ENCODE measurements around the gene MACROH2A1. TPM values are rescaled to one million over a fixed set of nuclear protein-coding genes. Genes with fewer than 3 reads are reported as not detected.

The MACROH2A1 gene
- polyA plus RNA-seq, 3 donors from 2014 or later, result 162 to 195 (median 168) TPM

DNA sequence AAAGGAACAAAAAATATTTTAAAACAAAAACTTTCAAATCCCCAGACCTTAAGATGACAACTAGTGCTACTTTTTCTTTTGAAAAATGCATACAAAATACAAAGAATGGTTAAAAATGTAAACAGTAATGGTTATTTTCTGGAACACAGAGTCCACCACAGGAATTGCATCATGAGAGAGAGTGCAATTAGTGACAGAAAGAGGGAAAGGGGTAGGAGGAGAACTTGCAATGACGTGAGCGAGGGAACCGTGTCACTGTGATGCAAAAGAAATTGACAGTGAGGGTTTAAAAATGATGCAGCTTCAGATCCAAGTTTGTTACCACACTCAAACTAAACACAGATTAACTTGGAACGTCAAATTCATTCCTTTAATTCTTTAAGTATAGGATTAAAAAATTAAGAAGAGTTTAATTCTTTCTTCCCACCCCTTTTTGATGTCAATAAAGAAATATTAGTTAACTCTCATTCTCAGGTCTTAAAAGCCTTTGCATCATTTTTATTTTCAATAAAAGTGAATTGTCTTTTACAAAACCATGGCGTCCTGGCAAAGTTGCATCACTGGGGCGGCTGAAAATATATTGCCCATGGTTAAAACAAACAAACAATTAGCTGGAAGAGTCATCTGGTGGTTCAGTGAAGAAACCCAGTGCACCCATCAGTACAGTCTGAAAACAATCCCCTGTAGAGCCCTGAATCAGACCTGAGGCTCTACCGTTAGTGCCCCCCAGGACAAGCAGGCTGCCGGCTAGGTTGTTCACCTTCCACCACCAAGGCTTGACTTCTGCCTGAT is 39.5 kb downstream of the MACROH2A1 start:
- no peaks in the 10 kb centered on the region for H3K27me3 Mint-ChIP-seq (ENCODE audit: low read depth in 3 of 3)
- no peak for DNase-seq
- H3K4me1 Mint-ChIP-seq, result peaks cover 22 to 63% of the 10 kb centered on the region in 2 donors
- no peaks in the 10 kb centered on the region for H3K9me3 Mint-ChIP-seq
- H3K36me3 Mint-ChIP-seq, result peaks cover 8 to 30% (median 10%) of the 10 kb centered on the region in 3 donors
- no peak overlapping the region for H3K4me3 Mint-ChIP-seq
- peak overlapping the region in 1 of 6 donors; percentile 59 for H3K27ac Mint-ChIP-seq

DNA sequence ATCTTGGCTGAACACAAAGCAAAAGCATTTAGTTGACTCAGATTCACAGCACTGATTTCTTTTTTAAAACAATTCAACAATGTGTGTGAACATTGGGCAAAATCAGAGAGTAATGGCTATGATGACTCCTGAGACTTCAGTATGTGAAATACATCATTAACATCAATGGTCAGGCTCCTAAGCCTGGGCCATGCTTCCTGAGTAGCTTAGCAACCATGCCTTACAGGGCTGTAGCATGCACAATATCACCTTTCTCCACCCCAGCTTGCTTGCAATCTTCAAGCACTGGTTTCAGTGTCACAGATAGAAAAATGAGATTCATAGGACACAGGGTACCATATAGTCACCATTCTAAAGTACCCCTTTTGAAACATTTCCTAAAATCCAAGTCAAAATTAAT is 41.3 kb downstream of the MACROH2A1 start:
- Mint-ChIP-seq H3K27me3 (ENCODE audit: low read depth in 3 of 3) (no peaks in the 10 kb centered on the region), H3K9me3 (no peaks in the 10 kb centered on the region), H3K4me3 (no peak overlapping the region), H3K27ac (no peak overlapping the region), H3K4me1 (peaks cover 16 to 52% of the 10 kb centered on the region in 2 donors), H3K36me3 (peaks cover 0 to 22% (median 6%) of the 10 kb centered on the region in 3 donors)
- no peak for DNase-seq

DNA sequence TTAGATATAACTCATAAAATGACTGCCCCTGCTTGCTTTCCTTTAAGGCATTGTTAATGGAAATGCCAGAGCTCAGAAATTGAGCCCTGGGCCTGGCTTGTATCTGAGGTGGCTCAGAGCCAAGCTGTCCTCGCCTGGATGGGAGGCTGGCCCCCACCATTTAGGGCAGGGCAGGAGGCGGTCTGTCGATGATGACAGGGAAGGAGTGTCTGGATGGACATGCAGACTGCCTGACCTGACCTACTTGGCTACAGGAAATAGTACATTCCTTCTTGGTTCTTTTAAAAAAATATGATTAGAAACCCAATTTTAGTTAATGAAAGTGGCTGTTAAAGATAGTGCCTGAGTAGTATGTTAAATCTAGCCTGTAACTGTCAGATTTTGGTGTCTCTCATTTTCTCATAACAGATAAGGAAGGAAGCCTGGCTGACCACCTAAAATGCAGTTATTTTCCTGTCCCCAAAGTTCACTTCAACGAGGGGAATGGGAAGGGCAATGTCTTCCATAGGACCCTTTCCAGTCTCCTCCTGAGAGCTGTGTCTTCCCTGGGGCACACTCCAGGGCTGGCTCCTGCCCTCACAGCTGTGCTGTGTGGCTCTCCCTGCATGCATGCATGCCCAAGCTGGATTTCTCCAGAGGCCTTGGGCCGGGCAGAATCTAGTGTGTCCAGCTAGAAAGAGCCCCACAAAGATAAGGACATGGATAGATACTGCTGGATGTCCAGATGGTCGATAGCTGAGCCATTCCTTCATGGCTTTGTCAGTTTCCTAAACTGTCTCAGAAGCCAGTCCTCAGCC is 42.3 kb downstream of the MACROH2A1 start:
- Mint-ChIP-seq H3K9me3 (no peaks in the 10 kb centered on the region), H3K36me3 (peaks cover 2 to 27% (median 4%) of the 10 kb centered on the region in 3 donors), H3K27me3 (ENCODE audit: low read depth in 3 of 3) (no peaks in the 10 kb centered on the region), H3K27ac (peak overlapping the region in 1 of 6 donors; percentile 26), H3K4me3 (no peak overlapping the region), H3K4me1 (peaks cover 16 to 42% of the 10 kb centered on the region in 2 donors)
- no peak for DNase-seq

DNA sequence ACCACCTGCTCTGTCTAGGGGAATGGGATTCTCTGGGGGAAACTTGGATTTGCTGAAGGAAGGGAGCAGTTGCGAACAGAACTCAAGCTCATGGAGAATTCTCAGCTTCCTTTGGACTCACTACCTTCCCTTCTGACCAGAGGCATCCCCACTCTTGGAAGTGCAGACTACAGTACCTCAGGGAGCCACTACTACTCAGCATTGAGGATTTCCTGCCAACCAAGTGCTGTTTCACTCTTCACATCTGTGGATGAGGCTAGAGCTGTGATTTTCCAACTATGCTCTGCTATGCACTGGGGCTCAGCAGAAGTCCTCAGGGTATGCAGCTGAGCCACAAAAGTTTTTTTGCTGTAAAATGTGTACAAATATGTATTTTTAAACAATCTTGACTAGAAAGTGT is 43.9 kb downstream of the MACROH2A1 start:
- no peak overlapping the region for H3K27ac Mint-ChIP-seq
- DNase-seq, result no peak
- peaks cover 2 to 31% (median 4%) of the 10 kb centered on the region in 3 donors for H3K36me3 Mint-ChIP-seq
- H3K4me3 Mint-ChIP-seq, result no peak overlapping the region
- H3K4me1 Mint-ChIP-seq, result peaks cover 4 to 26% of the 10 kb centered on the region in 2 donors
- H3K9me3 Mint-ChIP-seq, result no peaks in the 10 kb centered on the region
- H3K27me3 Mint-ChIP-seq (ENCODE audit: low read depth in 3 of 3), result no peaks in the 10 kb centered on the region

DNA sequence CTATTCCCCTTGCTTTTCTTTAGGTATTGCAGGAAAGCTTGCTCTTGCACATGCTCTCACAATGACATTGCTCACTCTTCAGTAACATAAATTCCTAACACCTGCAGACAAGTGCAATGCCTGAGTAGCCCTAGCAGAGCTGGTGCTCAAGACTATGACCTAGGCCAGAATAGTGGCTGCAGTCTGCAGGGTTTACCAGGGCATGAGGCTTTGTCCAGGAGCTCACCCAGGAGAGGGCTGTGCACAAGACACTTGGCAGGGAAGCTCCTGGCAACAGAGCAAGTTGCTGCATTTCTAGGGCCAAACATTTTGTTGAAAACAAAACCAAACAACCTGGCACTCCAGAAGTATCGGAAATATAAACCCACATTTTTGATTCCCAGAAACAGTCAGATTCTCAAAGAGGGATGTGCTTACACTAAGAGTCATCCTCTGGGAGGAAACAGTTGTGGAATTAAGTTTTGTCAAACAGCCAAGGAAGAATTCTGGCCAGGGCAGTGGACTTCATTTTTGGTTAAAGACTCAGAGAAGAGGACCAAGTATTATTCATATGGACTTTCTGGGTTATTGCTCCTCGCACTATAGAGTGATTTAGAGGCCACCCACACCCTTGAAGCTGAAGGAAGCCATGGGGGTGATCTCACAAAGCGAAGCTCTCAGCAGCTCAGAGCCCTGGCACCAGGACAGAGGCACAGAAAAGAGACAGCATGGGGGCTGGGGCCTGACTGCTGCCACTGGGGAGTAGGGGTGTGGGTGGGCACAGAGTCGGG is 44.9 kb downstream of the MACROH2A1 start:
- peaks cover 2 to 18% of the 10 kb centered on the region in 2 donors for H3K4me1 Mint-ChIP-seq
- peaks cover 2 to 34% (median 4%) of the 10 kb centered on the region in 3 donors for H3K36me3 Mint-ChIP-seq
- H3K27ac Mint-ChIP-seq, result peak overlapping the region in 1 of 6 donors; percentile 15
- DNase-seq, result no peak
- H3K27me3 Mint-ChIP-seq (ENCODE audit: low read depth in 3 of 3), result no peaks in the 10 kb centered on the region
- H3K9me3 Mint-ChIP-seq, result no peaks in the 10 kb centered on the region
- no peak overlapping the region for H3K4me3 Mint-ChIP-seq

DNA sequence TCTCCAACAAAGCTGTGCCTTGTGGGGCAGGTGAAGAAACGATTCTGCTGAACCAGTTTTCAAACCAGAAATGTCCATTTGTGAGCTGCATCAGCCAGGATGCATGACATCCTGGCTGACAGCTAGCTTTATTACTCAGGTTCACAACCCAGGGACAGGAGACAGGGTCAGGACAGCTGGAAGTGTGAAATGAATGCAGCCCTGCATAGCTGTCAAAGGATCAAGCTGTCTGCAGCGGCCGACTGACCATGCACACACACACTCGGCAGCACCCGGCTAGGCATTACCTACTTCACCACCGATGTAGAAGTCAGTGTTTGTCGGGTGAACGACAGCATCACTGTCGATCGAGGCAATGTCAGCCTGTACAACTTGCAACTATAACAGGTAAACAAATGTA is 48.5 kb downstream of the MACROH2A1 start:
- Mint-ChIP-seq H3K27me3 (ENCODE audit: low read depth in 3 of 3) (no peaks in the 10 kb centered on the region), H3K4me3 (no peak overlapping the region), H3K27ac (no peak overlapping the region), H3K9me3 (no peaks in the 10 kb centered on the region), H3K36me3 (peaks cover 7 to 30% (median 7%) of the 10 kb centered on the region in 3 donors), H3K4me1 (peaks cover 0 to 11% of the 10 kb centered on the region in 2 donors)
- no peak for DNase-seq

DNA sequence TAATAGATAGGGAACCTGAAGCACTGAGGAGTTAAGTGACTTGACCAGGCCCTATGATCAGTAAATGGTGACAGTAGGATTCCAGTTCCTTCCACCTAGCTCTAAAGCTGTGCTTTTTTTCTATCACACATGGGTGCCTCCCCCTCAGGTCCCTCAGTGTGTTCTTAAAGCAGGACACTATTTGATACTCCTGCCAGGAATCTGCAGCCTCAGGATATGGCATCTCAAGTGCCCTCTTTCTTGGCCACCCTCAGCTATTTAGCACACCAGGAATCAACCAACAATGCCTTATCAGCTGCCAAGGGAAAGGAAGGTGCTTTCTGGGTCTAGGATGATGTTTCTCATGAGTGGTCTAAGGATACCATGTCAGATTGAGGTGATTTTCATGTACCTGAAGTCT is 49.1 kb downstream of the MACROH2A1 start:
- Mint-ChIP-seq H3K4me3 (no peak overlapping the region), H3K27ac (no peak overlapping the region), H3K9me3 (no peaks in the 10 kb centered on the region), H3K4me1 (peaks cover 0 to 8% of the 10 kb centered on the region in 2 donors), H3K27me3 (ENCODE audit: low read depth in 3 of 3) (no peaks in the 10 kb centered on the region), H3K36me3 (peaks cover 9 to 27% (median 12%) of the 10 kb centered on the region in 3 donors)
- no peak for DNase-seq

DNA sequence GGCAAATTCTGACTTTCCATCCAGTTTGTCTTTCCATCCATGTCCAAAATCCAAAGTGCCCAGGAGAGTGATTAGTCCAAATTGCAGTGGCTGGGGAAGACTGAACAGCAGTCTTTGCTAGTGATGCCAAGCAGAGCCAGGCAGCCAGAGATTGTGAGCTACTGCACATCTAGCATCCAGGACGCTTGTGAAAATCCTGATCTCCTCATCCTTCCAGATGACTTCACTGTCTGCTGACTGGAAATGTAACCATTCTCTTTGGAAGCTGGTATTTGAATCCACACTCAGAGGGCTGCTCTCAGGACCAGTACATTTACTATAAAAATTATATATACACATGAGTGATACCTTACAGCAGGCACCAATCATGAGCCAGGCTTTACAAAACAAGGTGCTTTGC is 49.6 kb downstream of the MACROH2A1 start:
- Mint-ChIP-seq H3K9me3 (no peaks in the 10 kb centered on the region), H3K4me1 (peaks cover 0 to 6% of the 10 kb centered on the region in 2 donors), H3K27ac (no peak overlapping the region), H3K36me3 (peaks cover 10 to 26% (median 12%) of the 10 kb centered on the region in 3 donors), H3K27me3 (ENCODE audit: low read depth in 3 of 3) (no peaks in the 10 kb centered on the region), H3K4me3 (no peak overlapping the region)
- DNase-seq, result no peak

DNA sequence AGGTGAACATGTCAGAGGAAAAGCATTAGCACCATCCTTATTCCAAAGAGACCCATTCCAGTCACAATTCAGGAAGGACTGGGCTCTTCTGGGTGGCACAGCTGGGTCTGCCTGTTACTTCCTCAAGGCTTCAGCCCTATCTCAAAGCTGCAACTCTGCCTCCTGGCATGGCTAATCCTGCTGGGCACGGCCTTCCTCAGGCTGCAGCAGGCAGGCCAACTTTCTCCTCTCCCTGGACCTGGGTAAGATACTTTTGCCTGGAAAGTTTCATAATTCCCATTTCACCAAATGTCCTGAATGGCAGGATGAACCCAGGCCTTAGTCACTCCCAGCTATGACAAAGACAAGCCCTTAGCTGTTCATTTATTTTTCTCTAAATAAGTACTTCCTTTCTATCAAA is 50.1 kb downstream of the MACROH2A1 start:
- no peaks in the 10 kb centered on the region for H3K27me3 Mint-ChIP-seq (ENCODE audit: low read depth in 3 of 3)
- peaks cover 0 to under 1% of the 10 kb centered on the region in 2 donors for H3K4me1 Mint-ChIP-seq
- H3K9me3 Mint-ChIP-seq, result no peaks in the 10 kb centered on the region
- no peak overlapping the region for H3K4me3 Mint-ChIP-seq
- no peak for DNase-seq
- peaks cover 10 to 31% (median 16%) of the 10 kb centered on the region in 3 donors for H3K36me3 Mint-ChIP-seq
- peak overlapping the region in 1 of 6 donors; percentile 45 for H3K27ac Mint-ChIP-seq

DNA sequence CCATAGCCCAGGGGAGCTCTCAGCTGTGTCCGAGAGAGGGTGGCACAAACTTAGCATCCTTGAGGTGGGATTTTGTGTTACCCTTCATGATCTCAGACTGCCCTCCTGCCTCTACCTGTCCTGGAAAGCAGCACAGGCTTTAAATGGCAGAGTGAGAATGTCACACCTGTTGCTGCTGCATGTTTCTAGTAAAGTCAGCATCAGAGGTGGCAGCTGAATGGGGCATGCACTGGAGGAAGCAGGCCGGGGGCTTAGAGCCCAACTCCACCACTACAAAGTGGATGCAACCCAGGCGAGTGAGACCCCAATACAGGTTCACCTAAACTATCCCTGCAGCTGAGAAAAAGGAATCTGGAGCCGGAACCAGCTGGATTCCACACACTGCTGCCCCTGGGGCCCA is 51.6 kb downstream of the MACROH2A1 start:
- H3K27ac Mint-ChIP-seq, result no peak overlapping the region
- no peak overlapping the region for H3K4me3 Mint-ChIP-seq
- H3K27me3 Mint-ChIP-seq (ENCODE audit: low read depth in 3 of 3), result no peaks in the 10 kb centered on the region
- no peaks in the 10 kb centered on the region for H3K4me1 Mint-ChIP-seq
- no peaks in the 10 kb centered on the region for H3K9me3 Mint-ChIP-seq
- no peak for DNase-seq
- peaks cover 7 to 41% (median 28%) of the 10 kb centered on the region in 3 donors for H3K36me3 Mint-ChIP-seq

DNA sequence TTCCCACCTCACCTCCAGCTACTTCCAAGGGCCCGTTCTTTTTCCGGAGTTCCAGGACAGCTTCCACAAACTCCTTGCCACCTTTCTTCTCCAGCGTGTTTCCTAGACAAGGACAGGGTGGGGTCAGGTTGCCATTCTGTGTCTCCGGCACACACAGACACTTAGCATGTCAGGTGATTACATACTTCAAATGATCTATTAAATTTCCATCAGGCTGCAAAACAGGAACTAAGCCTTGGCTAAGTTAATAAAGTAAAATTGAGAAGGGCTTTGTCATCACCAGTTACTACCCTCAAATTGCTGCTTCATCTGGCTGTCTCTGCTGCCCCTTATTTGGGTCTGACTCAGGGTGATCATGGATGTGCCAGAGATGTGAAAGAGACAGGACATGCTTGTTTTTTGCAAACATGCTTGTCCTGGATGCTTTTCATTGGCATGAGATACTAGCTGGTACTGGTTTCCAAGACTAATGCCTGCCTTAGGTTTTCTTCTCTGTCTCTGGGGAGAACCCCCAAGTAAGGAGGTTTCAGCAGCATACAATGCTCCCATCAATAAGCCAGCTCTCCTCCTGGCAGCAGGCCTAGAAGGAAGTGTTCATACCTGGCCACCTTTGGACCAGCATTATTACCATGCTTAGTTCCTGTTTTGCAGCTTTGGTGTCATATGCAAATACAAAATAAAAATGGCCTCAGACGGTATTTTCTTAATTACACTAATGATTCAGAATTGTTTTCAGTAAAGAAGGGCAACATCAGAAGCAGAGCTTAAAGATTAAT is 52.9 kb downstream of the MACROH2A1 start:
- H3K4me3 Mint-ChIP-seq, result no peak overlapping the region
- no peaks in the 10 kb centered on the region for H3K27me3 Mint-ChIP-seq (ENCODE audit: low read depth in 3 of 3)
- no peaks in the 10 kb centered on the region for H3K9me3 Mint-ChIP-seq
- no peak for DNase-seq
- H3K4me1 Mint-ChIP-seq, result no peaks in the 10 kb centered on the region
- peak overlapping the region in 2 of 6 donors; percentile 0 to 10 for H3K27ac Mint-ChIP-seq
- H3K36me3 Mint-ChIP-seq, result peaks cover 6 to 43% (median 29%) of the 10 kb centered on the region in 3 donors

DNA sequence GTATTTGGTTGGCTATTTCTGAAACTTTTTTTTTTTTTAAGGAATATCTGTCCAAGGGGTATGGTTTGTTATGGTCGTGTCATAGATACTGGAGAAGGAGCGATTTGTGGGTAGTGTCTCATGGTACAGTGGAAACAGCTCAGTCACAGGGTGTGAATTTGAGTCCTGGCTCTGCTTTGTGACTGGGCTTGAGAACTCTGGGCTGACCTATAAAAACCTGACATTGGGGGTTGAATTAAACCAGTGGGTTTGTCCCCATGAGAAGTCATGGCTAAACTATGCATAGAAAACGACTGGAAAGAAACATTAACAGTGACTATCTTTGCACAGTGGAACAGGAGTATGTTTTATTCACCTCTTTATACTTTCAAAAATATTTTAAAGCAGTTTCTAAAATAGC is 54.7 kb downstream of the MACROH2A1 start:
- peaks cover 6 to 40% (median 29%) of the 10 kb centered on the region in 3 donors for H3K36me3 Mint-ChIP-seq
- no peak overlapping the region for H3K27ac Mint-ChIP-seq
- no peaks in the 10 kb centered on the region for H3K27me3 Mint-ChIP-seq (ENCODE audit: low read depth in 3 of 3)
- H3K4me1 Mint-ChIP-seq, result no peaks in the 10 kb centered on the region
- no peak overlapping the region for H3K4me3 Mint-ChIP-seq
- DNase-seq, result no peak
- no peaks in the 10 kb centered on the region for H3K9me3 Mint-ChIP-seq

DNA sequence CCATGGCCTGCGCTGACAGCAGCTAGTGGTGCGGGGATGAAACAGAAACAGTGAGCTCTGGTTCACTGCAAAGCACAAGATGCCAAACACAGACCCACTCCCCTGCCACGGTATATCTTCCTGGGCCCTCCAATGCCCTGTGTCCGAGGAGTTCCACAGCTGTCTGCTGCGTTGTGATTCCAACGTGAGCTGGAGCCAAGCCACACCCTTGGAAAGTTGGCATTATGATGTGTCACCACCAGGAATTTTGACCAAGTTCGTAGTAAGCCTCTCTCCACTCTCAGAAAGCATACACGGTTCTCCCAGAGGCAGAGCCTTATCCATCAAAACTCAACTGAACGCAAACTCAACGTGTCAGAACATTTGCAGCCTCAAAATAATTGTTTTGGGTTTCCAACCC is 55.6 kb downstream of the MACROH2A1 start:
- Mint-ChIP-seq H3K27ac (no peak overlapping the region), H3K4me3 (no peak overlapping the region), H3K27me3 (ENCODE audit: low read depth in 3 of 3) (no peaks in the 10 kb centered on the region), H3K4me1 (no peaks in the 10 kb centered on the region), H3K36me3 (peaks cover 6 to 47% (median 29%) of the 10 kb centered on the region in 3 donors), H3K9me3 (no peaks in the 10 kb centered on the region)
- DNase-seq, result no peak

Measured in immature natural killer cell (primary cell).